ENCODE measurements around the gene ZNF253.
"Not testable (repeated sequence)": the region's sequence is repeated elsewhere in the genome, so short reads cannot be mapped to it uniquely, and the experiment has no call there.

ZNF253 gene

DNA sequence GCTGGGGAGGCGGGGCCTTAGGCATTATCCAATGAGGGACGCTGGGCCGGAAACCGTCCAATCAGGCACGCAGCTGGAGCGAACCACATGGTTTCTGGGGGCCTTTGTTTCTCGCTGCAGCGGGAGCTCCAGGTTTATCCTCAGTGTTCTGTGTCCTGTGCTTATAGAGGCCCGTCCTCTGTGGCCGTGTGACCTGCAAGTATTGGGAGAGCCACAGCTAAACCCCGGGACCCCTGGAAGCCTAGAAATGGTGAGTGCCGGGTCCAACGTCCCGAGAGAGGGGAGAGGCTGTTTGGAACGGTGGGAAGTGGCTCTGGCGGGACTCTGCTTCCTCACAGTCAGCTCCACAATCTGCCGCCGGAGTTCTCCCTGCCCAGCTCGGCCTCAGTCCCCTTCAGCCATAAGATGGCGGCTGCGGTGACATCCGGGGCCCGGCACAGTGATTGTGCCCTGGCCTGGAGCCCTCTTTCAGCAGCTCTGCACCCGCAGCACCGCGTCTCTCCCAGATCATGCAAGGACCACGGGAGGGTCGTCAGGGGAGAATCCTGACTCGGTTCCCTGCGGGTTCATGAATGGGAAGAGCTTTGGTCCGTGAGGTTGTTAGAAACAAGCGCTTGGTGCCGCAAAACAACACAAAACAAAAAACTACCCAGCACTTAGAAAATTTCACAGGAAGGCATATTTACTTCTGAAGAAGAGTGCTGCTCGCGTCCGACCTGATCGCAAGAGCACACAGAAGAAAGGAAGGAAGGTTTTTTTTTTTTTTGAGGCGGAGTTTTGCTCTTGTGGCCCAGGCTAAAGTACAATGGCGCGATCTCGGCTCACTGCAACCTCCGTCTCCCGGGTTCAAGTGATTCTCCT is at the start of gene ZNF253:
Gene ZNF253 (plus strand): TSS at position 133 of the 861 bp plus-strand sequence. CDS start 115 bp downstream, at position 248.
- DNase-seq (ENCODE audit: low read depth), result peak; percentile 95

DNA sequence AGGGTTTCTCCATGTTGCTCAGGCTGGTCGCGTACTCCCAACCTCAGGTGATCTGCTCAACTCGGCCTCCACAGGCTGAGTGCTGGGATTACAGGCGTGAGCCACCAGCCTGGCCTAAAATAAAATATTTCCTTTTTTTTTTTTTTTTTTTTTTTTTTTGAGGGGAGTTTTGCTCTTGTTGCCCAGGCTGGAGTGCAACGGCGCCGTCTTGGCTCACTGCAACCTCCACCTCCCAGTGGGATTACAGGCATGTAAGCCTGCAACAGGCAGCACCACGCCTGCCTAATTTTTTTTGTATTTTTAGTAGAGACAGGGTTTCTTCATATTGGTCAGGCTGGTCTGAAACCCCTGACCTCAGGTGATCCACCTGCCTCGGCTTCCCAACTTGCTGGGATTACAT is 49.0 kb upstream of the ZNF253 start:
- DNase-seq (ENCODE audit: low read depth), result no peak

DNA sequence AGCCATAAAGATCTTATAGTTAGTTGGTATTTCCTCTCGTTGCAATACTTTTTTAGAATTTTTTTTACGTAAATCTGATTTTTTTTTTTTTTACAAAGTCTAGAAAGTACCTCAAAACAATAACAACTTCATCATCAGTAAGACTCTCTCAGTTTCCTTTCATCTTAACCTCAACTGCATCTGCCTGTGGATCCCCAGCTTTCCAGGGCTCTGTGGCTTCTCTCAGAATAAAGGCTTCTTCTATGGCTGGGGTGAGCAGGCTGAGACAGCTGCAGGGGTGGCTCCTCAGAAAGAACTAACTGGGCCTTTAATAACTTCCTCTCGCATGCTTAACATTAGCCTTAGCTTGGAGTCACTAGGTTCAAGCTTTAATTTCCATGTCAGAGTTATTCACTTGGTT is 48.3 kb upstream of the ZNF253 start:
- DNase-seq (ENCODE audit: low read depth), result no peak

DNA sequence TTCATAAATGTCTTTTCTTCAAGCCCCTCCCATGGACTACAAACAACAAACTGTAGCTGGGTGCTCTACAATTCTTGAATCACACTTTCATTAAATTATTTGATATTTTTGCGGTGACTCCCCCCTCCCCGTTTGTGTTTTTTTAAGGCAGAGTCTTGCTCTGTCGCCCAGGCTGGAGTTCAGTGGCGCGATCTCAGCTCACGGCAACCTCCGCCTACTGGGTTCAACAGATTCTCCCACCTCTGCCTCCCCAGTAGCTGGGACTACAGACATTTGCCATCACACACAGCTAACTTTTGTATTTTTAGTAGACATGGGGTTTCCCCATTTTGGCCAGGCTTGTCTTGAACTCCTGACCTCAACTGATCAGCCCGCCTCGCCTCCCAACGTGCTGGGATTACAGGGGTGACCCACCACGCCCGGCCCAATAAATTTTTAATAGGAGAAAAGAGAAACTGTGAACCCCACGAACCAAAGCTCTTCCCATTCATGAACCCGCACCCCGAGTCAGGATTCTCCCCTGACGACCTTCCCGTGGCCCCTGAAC is 44.8 kb upstream of the ZNF253 start:
- no peak for DNase-seq (ENCODE audit: low read depth)

DNA sequence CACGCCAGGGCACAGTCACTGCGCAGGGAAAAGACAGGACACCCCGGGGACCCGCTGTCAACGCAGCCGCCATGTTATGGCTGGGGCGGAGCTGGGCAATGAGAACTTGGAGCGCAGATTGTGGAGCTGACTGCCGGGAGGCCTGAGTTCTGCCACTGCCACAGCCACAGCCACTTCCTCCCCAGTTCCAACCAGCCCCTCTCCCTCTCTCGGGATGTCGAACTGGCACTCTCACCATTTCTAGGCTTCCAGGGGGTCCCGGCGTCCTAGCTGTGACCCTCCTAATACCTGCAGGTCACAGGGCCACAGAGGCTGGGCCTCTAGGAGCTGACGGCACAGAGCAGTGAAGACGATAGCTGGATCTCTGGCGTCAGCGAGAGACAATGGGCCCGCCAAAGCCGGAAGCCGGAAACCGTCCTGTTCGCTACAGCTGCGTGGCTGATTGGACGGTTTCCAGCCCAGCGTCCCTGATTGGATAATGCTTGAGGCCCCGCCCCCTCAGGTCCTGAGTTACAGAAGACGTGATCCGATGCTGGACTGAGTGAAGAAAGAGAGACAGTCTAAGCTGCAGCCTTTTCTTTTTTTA is 44.2 kb upstream of the ZNF253 start, which contains the start of gene ZNF506:
Gene ZNF506 (minus strand): TSS at position 385 of the 586 bp plus-strand sequence. CDS start 147 bp downstream, at position 238.
- DNase-seq (ENCODE audit: low read depth), result peak; percentile 95

DNA sequence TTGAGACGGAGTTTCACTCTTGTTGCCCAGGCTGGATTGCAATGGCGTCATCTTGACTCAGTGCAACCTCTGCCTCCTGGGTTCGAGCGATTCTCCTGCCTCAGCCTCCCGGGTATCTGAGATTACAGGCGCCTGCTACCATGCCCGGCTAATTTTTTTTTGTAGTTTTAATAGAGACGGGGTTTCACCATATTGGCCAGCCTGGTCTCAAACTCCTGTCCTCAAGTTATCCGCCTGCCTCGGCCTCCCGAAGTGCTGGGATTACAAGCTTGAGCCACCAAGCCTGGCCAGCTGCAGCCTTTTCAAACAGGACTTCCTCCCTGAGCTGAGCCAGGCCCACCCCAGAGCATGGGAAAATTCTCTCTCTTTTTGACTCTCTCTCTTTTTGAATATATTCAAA is 43.7 kb upstream of the ZNF253 start:
- DNase-seq (ENCODE audit: low read depth), result not testable (repeated sequence)

DNA sequence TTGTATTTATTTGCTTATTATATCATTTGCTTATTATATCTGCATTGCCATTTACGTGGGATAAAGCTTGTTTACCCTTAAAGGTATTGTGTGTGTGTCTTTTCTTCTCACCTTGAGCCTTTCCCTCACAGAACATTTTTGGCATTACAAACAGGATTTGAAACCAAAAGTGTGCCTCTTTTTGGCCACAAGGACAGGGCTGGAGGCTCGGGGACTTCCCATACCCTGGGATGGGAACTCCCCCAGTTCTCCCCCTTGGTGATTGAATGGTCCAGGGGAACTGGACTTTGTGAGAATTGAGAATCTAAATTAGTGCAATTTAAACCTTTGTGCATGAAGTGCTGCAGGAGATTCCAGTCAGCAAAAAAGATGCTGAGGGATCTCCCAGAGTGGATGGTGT is 41.8 kb upstream of the ZNF253 start:
- DNase-seq (ENCODE audit: low read depth), result no peak

DNA sequence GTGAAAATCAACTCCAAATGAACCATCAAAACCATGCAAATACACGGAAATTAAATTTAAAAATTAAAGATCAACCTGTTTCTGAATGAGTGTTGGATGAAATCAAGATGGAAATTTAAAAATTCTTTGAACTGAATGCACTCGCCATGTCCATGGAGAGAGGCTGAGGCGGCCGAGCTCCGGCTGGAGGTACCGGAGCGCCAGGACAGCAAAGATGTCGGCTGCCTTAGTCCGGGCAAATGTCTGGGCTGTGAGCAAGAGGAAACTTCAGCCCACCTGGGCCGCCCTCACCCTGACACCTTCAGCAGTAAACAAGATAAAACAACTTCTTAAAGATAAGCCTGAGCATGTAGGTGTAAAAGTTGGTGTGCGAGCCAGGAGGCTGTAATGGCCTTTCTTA is 38.8 kb upstream of the ZNF253 start:
- DNase-seq (ENCODE audit: low read depth), result no peak

DNA sequence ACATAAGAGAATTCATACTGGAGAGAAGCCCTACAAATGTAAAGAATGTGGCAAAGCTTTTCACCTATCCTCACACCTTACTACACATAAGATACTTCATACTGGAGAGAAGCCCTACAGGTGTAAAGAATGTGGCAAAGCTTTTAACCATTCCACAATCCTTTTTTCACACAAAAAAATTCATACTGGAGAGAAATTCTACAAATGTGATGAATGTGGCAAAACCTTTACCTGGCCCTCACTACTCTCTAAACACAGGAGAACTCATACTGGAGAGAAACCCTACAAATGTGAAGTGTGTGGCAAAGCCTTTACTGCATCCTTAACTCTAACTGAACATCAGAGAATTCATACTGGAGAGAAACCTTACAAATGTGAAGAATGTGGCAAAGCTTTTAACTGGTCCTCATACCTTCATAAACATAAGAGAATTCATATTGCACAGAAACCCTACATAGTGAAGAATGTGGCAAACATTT is 30.1 kb upstream of the ZNF253 start:
- no peak for DNase-seq (ENCODE audit: low read depth)

DNA sequence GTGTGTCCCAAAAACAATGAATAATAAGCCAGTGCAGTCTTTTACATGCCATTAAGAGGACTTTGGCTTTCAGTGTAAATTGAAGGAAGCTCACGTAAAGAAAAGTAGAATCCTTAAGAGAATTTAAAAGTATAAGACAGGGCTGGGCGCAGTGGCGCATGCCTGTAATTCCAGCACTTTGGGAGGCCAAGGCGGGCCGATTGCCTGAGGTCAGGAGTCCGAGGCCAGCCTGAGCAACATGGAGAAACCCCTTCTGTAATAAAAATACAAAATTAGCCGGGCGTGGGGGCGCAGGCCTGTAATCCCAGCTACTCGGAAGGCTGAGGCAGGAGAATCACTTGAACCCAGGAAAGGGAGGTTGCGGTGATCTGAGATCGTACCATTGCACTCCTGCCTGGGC is 17.9 kb upstream of the ZNF253 start:
- no peak for DNase-seq (ENCODE audit: low read depth)

DNA sequence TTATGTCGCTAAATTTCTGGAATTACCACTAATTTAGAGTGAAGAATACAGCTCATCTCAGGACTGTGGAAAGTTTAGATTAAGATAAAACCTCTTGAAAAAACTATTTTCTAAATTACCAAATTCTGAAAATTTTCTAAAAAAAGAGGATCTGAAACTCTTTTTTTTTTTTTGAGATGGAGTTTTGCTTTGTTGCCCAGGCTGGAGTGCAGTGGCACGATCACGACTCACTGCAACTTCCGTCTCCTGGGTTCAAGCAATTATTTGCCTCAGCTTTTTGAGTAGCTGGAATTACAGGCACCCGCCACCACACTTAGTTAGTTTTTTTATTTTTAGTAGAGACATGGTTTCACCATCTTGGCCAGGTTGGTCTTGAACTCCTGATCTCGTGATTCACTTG is 16.6 kb upstream of the ZNF253 start:
- DNase-seq (ENCODE audit: low read depth), result no peak

DNA sequence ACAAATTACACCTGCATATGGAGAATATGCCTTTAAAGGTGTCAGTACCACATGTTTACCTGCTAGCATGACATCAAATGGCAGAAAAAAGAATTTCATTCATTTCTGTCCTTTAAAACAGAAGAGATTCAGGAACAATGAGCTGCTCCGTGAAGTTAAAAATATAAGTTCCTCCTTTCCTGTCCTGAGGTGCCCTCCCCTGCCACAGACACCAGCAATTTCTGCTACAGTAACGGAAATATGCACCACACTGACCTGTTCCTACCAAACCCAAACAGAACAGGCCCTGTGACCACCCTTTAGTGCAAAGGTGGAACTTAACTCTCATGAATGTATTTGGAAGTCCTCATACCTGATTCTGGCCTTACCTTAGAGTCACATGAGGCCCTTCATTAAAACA is 13.9 kb upstream of the ZNF253 start:
- DNase-seq (ENCODE audit: low read depth), result not testable (repeated sequence)

DNA sequence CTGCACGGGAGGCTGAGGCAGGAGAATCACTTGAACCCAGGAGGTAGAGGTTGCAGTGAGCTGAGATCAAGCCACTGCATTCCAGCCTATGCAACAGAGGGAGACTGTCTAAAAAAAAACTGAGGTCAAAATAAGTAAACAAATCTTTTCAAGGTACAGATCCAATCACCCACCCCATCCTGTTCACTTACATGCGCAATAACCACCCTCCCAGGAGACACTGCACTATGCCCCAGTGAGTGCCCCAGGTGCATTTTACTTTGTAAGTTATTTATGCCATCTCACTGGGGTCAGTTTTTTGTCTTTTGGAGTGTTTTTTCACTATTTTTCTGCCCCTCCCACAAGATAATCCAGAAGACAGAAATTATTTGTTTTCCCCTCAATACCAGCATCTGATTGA is 6.9 kb upstream of the ZNF253 start:
- no peak for DNase-seq (ENCODE audit: low read depth)

DNA sequence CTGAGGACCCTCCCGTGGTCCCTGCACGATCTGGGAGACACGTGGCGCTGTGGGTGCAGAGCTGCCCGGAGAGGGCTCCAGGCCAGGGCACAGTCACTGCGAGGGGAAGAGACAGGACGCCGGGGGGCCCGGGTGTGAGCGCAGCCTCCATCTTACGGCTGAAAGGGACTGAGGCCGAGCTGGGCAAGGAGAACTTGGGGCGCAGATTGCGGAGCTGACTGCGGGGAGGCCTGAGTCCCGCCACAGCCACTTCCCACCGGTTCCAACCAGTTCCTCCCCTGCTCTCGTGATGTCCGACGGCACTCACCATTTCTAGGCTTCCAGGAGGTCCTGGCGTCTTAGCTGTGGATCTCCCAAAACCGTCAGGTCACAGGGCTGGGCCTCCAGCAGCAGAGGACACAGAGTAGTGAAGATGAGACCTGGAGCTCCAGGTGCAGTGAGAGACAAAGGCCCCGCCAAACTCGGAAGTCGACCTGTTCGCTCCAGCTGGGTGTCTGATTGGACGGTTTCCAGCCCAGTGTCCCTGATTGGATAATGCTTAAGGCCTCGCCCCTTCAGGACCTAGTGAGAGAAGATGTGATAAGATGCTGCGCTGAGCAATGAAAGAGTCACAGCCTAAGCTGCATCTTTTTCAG is 4.8 kb upstream of the ZNF253 start:
- DNase-seq (ENCODE audit: low read depth), result no peak

DNA sequence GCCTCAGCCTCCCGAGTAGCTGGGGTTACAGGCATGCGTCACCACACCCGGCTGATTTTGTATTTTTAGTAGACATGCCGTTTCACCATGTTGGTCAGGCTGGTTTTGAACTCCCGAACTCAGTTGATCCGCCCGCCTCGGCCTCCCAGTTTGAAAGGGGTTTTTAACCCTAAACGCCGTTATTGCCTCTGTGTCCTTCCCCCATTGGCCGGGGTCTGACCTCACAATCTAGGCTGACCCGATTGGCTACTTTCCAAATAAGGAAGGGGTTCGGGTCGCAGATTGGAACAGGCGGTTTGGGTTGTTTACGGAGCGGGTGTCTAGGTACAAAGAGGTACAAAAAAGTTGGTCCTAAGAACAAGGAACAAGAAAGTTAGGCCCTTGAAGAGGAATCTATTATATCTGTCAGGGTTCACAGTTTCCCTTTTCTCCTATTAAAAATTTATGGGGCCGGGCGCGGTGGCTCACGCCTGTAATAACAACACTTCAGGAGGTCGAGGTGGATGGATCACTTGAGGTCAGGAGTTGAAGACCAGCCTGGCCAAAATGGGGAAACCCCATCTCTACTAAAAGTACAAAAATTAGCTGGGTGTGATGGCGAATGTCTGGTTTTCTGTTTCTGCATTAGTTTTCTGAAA is 1.0 kb downstream of the ZNF253 start:
- peak; percentile 3 for DNase-seq (ENCODE audit: low read depth)

DNA sequence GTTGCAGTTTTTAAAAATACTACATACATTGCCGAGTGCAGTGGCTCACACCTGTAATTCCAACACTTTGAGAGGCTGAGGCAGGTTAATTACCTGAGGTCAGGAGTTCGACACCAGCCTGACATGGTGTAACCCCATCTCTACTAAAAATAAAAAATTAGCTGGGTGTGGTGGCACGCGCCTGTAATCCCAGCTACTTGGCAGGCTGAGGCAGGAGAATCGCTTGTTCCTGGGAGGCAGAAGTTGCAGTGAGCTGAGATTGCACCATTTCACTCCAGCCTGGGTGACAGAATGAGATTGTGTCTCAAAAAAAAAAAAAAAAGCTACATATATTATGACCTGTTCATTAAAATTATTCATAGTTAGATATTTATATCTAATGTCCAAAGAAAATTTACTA is 4.4 kb downstream of the ZNF253 start:
- not testable (repeated sequence) for DNase-seq (ENCODE audit: low read depth)

DNA sequence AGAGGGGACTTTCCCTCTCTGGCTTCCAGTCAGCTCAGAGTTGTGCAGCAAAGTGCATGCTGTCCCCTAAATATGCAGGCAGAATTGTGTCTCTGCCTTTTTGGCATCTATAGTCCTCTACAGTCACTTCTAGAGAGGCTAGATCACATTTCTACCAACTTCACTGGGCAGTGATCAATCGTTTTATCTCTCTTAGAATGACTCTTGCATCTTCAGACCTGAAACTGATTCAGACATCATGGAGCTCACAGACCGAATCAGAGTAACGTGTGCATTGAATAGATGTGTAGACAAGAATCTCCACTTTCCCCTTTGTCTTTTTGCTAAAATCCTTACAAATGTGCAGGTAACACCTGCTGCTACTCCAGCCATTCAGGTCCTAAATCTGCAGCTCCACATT is 6.2 kb downstream of the ZNF253 start:
- DNase-seq (ENCODE audit: low read depth), result no peak

DNA sequence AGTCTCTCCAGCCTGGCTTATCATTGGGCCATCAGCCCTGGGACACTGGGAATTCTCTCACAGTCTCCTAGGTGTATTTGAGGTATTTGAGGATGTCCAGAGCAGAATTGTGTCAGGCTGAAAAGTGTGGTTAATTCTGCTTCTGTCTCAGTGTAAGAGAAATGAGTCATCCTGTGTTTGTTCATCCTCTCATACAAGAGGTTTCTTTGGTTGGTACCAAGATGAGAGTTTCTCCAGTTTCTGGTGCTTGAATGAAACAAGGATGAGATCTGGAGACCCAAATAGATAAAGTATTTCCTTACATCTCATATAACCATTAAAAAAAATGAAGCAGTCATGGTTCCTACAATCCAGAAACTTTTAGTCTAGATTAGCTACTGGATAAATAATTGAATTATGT is 7.7 kb downstream of the ZNF253 start:
- peak; percentile 23 for DNase-seq (ENCODE audit: low read depth)

DNA sequence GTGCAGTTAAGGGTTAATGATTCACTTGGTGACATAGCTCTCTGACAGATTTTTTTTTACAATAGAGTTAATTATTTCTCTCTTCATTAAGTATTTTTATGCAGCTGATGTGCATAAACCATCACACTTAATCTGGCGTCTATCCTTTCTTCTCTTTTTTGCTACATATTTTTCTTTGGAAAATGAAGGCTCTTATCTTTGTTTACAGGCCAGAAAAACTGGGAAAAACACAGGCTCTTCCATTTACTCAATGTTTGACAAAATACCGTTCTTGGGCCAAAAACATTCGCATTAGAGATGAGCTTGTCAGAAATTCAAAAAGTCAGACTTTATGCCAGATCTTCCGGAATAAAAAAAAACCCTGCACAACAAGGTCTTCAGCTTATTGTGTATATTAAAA is 12.0 kb downstream of the ZNF253 start:
- DNase-seq (ENCODE audit: low read depth), result no peak

DNA sequence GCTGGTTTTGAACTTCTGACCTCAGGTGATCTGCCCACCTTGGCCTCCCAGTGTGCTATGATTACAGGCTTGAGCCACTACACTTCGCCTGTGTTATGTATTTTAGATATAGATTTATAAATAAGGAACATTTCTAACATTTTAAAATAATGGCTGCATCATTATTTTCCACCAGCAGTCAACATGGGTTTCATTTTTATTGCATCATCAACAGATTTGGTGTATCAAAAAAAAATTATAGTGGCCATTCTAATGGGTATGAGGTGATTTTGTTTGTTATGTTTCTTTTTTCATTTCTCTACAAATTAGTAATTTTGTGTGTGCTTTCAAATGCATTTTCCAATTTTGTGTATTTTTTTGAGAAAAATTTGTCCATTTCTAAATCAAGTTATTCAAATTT is 18.9 kb downstream of the ZNF253 start:
- no peak for DNase-seq (ENCODE audit: low read depth)

DNA sequence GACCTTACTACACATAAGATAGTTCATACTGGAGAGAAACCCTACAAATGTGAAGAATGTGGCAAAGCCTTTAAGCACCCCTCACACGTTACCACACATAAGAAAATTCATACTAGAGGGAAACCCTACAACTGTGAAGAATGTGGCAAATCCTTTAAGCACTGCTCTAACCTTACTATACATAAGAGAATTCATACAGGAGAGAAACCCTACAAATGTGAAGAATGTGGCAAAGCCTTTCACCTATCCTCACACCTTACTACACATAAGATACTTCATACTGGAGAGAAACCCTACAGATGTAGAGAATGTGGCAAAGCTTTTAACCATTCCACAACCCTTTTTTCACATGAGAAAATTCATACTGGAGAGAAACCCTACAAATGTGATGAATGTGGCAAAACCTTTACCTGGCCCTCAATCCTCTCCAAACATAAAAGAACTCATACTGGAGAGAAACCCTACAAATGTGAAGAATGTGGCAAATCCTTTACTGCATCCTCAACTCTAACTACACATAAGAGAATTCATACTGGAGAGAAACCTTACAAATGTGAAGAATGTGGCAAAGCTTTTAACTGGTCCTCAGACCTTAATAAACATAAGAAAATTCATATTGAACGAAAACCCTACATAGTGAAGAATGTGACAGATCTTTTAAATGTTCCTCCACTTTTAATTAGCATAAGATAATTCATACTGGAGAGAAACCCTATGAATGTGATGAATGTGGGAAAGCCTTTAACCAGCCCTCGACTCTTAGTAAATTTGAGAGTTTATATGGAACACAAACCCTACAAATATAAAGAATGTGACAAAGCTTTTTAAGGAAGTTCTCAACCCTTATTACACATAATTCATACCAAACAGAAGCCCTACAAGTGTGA is 26.6 kb downstream of the ZNF253 start:
- DNase-seq (ENCODE audit: low read depth), result not testable (repeated sequence)

All from ELR (cell line).